ENCODE measurements around the gene ACBD6.

DNA sequence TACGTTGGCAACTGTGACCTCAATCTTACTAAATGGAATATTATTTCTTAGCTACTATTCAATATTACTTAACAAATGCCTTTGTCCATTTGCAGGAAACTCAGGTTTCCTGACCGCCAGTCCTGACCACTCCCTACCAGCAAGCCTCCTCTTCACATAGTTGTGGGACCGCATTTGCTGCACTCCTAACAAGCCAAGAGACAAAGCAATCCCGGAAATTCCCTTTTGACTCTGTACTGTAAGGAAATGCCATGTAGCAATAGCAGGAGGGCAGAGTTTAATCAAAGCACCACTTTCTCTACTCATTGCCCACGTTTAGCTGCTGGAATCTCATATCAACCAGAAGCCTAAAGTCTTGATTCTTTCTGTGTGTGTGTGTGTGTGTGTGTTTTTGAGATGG, 28.1 kb upstream of the ACBD6 start:
- TF ChIP-seq, protein P1, sequence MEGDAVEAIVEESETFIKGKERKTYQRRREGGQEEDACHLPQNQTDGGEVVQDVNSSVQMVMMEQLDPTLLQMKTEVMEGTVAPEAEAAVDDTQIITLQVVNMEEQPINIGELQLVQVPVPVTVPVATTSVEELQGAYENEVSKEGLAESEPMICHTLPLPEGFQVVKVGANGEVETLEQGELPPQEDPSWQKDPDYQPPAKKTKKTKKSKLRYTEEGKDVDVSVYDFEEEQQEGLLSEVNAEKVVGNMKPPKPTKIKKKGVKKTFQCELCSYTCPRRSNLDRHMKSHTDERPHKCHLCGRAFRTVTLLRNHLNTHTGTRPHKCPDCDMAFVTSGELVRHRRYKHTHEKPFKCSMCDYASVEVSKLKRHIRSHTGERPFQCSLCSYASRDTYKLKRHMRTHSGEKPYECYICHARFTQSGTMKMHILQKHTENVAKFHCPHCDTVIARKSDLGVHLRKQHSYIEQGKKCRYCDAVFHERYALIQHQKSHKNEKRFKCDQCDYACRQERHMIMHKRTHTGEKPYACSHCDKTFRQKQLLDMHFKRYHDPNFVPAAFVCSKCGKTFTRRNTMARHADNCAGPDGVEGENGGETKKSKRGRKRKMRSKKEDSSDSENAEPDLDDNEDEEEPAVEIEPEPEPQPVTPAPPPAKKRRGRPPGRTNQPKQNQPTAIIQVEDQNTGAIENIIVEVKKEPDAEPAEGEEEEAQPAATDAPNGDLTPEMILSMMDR (conservative IDR thresholded peaks at IDR 0.05 in 1 of 2, IDR thresholded peaks at IDR 0.05 in 1 of 2; ENCODE audit: extremely low read depth in 1 of 2, insufficient read depth in 1 of 2, low read depth in 1 of 2, low read length in 2 of 2): no peak
- no peak for TF ChIP-seq EZH2 (IDR thresholded peaks at IDR 0.05; ENCODE audit: borderline replicate concordance, low read length)

All from mammary epithelial cell (primary cell).